ENCODE data around the gene ATP2B3.

GRCh38 chrX:153568451-153569011 is 51.1 kb downstream of the ATP2B3 start:
- TF ChIP-seq CTCF (IDR thresholded peaks at IDR 0.05) (no peak), POLR2A (IDR thresholded peaks at IDR 0.05) (no peak)
